AG09309 (cell line): ENCODE measurements around the gene C1orf198.
"Not testable (repeated sequence)": the region's sequence is repeated elsewhere in the genome, so short reads cannot be mapped to it uniquely, and the experiment has no call there.

Source experiments
- DNase-seq: peaks from one replicate; pipeline ENCODE4 v3.0.0-alpha.2; 2010; ENCODE audit warnings: low read depth
- H3K4me3 ChIP-seq: 2 replicates; pipeline ENCODE4 v1.5.1; 2011; ENCODE audit warnings: mild to moderate bottlenecking, low read depth, low read length, moderate library complexity; ENCODE audit not compliant: control insufficient read depth
- CTCF ChIP-seq: IDR thresholded peaks from 2 replicates; pipeline ENCODE4 v1.5.1; 2011; ENCODE audit warnings: mild to moderate bottlenecking, low read depth, low read length, inconsistent platforms; ENCODE audit not compliant: insufficient read depth, control insufficient read depth; ENCODE audit errors: missing control alignments

Gene C1orf198

GRCh38 chr1:230849451-230850224 lies 18.7 kb downstream of the C1orf198 start:
- no peak overlapping the region for H3K4me3 ChIP-seq
- no peak for TF ChIP-seq CTCF
- DNase-seq = peak; percentile 85

- no peak overlapping the region for H3K4me3 ChIP-seq
- TF ChIP-seq CTCF = no peak
- no peak for DNase-seq
These were observed 20.1 kb downstream of the C1orf198 start for GRCh38 chr1:230848235-230848634.

DNA sequence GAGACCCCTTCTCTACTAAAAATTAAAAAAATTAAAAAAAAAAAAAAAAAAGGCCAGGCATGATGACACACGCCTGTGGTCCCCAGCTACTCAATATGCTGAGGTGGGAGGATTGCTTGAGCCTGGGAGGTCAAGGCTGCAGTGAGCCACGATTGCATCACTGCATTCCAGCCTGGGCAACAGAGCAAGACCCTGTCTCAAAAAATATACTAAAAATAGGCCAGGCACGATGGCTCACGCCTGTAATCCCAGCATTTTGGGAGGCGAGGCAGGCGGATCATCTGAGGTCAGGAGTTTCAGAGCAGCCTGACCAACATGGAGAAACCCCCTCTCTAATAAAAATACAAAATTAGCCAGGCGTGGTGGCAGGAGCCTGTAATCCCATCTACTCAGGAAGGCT lies 23.1 kb downstream of the C1orf198 start:
- DNase-seq, H3K4me3 ChIP-seq: not testable (repeated sequence)

GRCh38 chr1:230844561-230844960 lies 23.8 kb downstream of the C1orf198 start:
- no peak for DNase-seq
- no peak overlapping the region for H3K4me3 ChIP-seq
- TF ChIP-seq CTCF = no peak

DNA sequence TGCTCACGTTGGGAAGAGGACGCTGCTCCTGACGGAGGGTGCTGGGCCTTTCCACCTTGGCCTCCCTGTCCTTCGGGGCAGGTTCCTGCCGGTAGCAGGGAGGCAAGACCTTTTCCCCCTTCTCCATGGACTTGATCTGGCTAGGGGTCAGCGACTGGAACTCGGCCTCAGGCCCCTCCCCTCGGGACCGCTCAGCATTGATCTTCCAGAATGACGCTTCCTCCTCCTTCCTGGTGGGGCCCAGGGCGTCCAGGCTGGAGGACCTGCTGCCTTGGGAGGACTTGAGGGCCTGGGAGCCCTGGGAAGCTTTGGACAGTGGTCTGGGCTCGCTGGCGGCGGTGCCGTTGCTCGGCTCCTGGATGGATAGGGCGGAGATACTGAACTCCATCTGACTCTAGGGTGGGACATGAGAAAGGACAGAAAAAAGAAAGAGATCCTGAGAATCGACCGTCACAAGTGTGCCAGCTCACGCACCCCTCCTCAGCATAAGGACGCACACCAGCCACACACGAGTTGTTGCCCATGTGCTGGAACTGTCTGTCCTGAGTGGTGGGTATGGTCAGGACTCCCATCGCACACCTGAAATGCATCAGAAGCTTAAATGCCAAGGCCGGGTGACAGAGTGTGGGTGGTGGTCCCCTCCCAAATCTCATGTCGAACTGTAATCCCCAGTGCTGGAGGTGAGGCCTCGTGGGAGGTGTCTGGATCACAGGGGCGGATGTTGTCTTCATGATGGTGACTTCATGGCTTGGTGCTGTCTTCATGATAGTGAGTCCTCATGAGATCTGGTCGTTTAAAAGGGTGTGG lies 24.6 kb downstream of the C1orf198 start:
- H3K4me3 ChIP-seq = no peak overlapping the region
- DNase-seq = no peak
- TF ChIP-seq CTCF = no peak

GRCh38 chr1:230842801-230843200 lies 25.5 kb downstream of the C1orf198 start:
- no peak for TF ChIP-seq CTCF
- no peak overlapping the region for H3K4me3 ChIP-seq
- no peak for DNase-seq

GRCh38 chr1:230839173-230839572 lies 29.1 kb downstream of the C1orf198 start:
- TF ChIP-seq CTCF = no peak
- DNase-seq = no peak
- H3K4me3 ChIP-seq = no peak overlapping the region
